ENCODE results near the gene MEX3C.

GRCh38 chr18:51234117-51235008, 36.9 kb upstream of the MEX3C start:
- TF ChIP-seq CTCF (conservative IDR thresholded peaks at IDR 0.05; ENCODE audit: low read length) = no peak
- no peak for TF ChIP-seq EZH2phosphoT487 (IDR thresholded peaks at IDR 0.05; ENCODE audit: borderline replicate concordance)
